Duodenal mucosa (tissue), 2 donors: ENCODE results near the gene RASAL1.
A peak's percentile ranks its signal among the peaks of the same experiment; 100 is the strongest.

ENCODE experiments used
- H3K27ac ChIP-seq: one replicate; pipeline ENCODE4 v1.7.0; 2013; ENCODE audit warnings: low read depth, low read length
- H3K27me3 ChIP-seq, 2 donors: one replicate each; pipeline ENCODE4 v1.7.0; 2013; ENCODE audit warnings: low read length in 2 of 2, control low read depth in 1 of 2; ENCODE audit not compliant: insufficient read depth in 2 of 2, control insufficient read depth in 1 of 2
- H3K36me3 ChIP-seq, 2 donors: one replicate each; pipeline ENCODE4 v1.7.0; 2013; ENCODE audit warnings: low read length in 2 of 2, control low read depth in 1 of 2; ENCODE audit not compliant: insufficient read depth in 2 of 2, control insufficient read depth in 1 of 2
- H3K4me1 ChIP-seq, 2 donors: one replicate each; pipeline ENCODE4 v1.7.0; 2013; ENCODE audit warnings: low read length in 2 of 2, control low read depth in 1 of 2; ENCODE audit not compliant: insufficient read depth in 2 of 2, control insufficient read depth in 1 of 2
- H3K4me3 ChIP-seq, 2 donors: one replicate each; pipeline ENCODE4 v1.7.0; 2013; ENCODE audit warnings: low read length in 2 of 2, low read depth in 1 of 2
- H3K9ac ChIP-seq, 2 donors: one replicate each; pipeline ENCODE4 v1.7.0; 2013; ENCODE audit warnings: low read length in 2 of 2, low read depth in 1 of 2
- H3K9me3 ChIP-seq, 2 donors: one replicate each; pipeline ENCODE4 v1.7.0; 2013; ENCODE audit warnings: low read length in 2 of 2, control low read depth in 1 of 2; ENCODE audit not compliant: control insufficient read depth in 1 of 2

Gene RASAL1

GRCh38 chr12:113098441-113099028 is 37.0 kb downstream of the RASAL1 start:
- H3K4me3 ChIP-seq, result no peak overlapping the region
- H3K27ac ChIP-seq, result no peak overlapping the region
- no peaks in the 10 kb centered on the region for H3K36me3 ChIP-seq

GRCh38 chr12:113097716-113098440 is 37.7 kb downstream of the RASAL1 start:
- Histone ChIP-seq H3K27ac (no peak overlapping the region), H3K9me3 (no peaks in the 10 kb centered on the region), H3K36me3 (no peaks in the 10 kb centered on the region), H3K27me3 (peaks cover 0 to 3% of the 10 kb centered on the region in 2 donors), H3K4me3 (no peak overlapping the region), H3K9ac (no peak overlapping the region), H3K4me1 (peaks cover 3 to 5% of the 10 kb centered on the region in 2 donors)

More at GRCh38 chr12:113098441-113099028, 37.0 kb downstream of the RASAL1 start:
- peaks cover 3 to 5% of the 10 kb centered on the region in 2 donors for H3K4me1 ChIP-seq
- no peaks in the 10 kb centered on the region for H3K9me3 ChIP-seq
- H3K27me3 ChIP-seq, result peaks cover 0 to 2% of the 10 kb centered on the region in 2 donors
- H3K9ac ChIP-seq, result no peak overlapping the region

GRCh38 chr12:113096675-113097461 is 38.7 kb downstream of the RASAL1 start:
- peaks cover 0 to 3% of the 10 kb centered on the region in 2 donors for H3K27me3 ChIP-seq
- H3K9ac ChIP-seq, result no peak overlapping the region
- H3K4me3 ChIP-seq, result no peak overlapping the region
- no peaks in the 10 kb centered on the region for H3K36me3 ChIP-seq
- H3K9me3 ChIP-seq, result no peaks in the 10 kb centered on the region
- H3K27ac ChIP-seq, result no peak overlapping the region
- peaks cover 3 to 5% of the 10 kb centered on the region in 2 donors for H3K4me1 ChIP-seq

- H3K27me3 ChIP-seq, result peaks cover 0 to 8% of the 10 kb centered on the region in 2 donors
Observed at GRCh38 chr12:113095405-113095804, 40.2 kb downstream of the RASAL1 start.

GRCh38 chr12:113094738-113095137 is 40.8 kb downstream of the RASAL1 start:
- no peak overlapping the region for H3K9ac ChIP-seq
- no peak overlapping the region for H3K27ac ChIP-seq
- no peaks in the 10 kb centered on the region for H3K9me3 ChIP-seq
- peaks cover 0 to 3% of the 10 kb centered on the region in 2 donors for H3K36me3 ChIP-seq
- peaks cover 0 to 8% of the 10 kb centered on the region in 2 donors for H3K27me3 ChIP-seq
- no peak overlapping the region for H3K4me3 ChIP-seq
- H3K4me1 ChIP-seq, result peaks cover 3 to 5% of the 10 kb centered on the region in 2 donors

More at GRCh38 chr12:113095405-113095804, 40.2 kb downstream of the RASAL1 start:
- Histone ChIP-seq H3K4me3 (no peak overlapping the region), H3K4me1 (peaks cover 3 to 5% of the 10 kb centered on the region in 2 donors), H3K27ac (no peak overlapping the region), H3K9me3 (no peaks in the 10 kb centered on the region), H3K9ac (no peak overlapping the region), H3K36me3 (peaks cover 0 to 3% of the 10 kb centered on the region in 2 donors)

GRCh38 chr12:113093409-113094101 is 42.0 kb downstream of the RASAL1 start:
- Histone ChIP-seq H3K27me3 (peaks cover 0 to 8% of the 10 kb centered on the region in 2 donors), H3K36me3 (peaks cover 0 to 3% of the 10 kb centered on the region in 2 donors), H3K4me1 (peaks cover 3 to 5% of the 10 kb centered on the region in 2 donors), H3K4me3 (no peak overlapping the region), H3K27ac (no peak overlapping the region), H3K9me3 (no peaks in the 10 kb centered on the region), H3K9ac (no peak overlapping the region)

- peaks cover 0 to 3% of the 10 kb centered on the region in 2 donors for H3K36me3 ChIP-seq
- peaks cover 0 to 3% of the 10 kb centered on the region in 2 donors for H3K4me1 ChIP-seq
- H3K9ac ChIP-seq, result no peak overlapping the region
- peaks cover 0 to 8% of the 10 kb centered on the region in 2 donors for H3K27me3 ChIP-seq
- H3K9me3 ChIP-seq, result no peaks in the 10 kb centered on the region
- no peak overlapping the region for H3K27ac ChIP-seq
- H3K4me3 ChIP-seq, result peak overlapping the region in 1 of 2 donors; percentile 28
Observed at GRCh38 chr12:113092607-113093408, 42.8 kb downstream of the RASAL1 start.

GRCh38 chr12:113091506-113091905 is 44.1 kb downstream of the RASAL1 start:
- Histone ChIP-seq H3K9me3 (no peaks in the 10 kb centered on the region), H3K4me3 (no peak overlapping the region), H3K9ac (no peak overlapping the region), H3K36me3 (peaks cover 0 to 3% of the 10 kb centered on the region in 2 donors), H3K27me3 (peaks cover 0 to 8% of the 10 kb centered on the region in 2 donors), H3K27ac (no peak overlapping the region), H3K4me1 (peaks cover 4 to 8% of the 10 kb centered on the region in 2 donors)

GRCh38 chr12:113090740-113091139 is 44.8 kb downstream of the RASAL1 start:
- Histone ChIP-seq H3K9ac (no peak overlapping the region), H3K9me3 (no peaks in the 10 kb centered on the region), H3K4me3 (no peak overlapping the region), H3K27me3 (peaks cover 0 to 8% of the 10 kb centered on the region in 2 donors), H3K27ac (no peak overlapping the region), H3K36me3 (peaks cover 0 to 3% of the 10 kb centered on the region in 2 donors), H3K4me1 (peaks cover 4 to 11% of the 10 kb centered on the region in 2 donors)
